HepG2 (cell line): ENCODE measurements around the gene STX1B. TPM values are rescaled to one million over a fixed set of nuclear protein-coding genes. Genes with fewer than 3 reads are reported as not detected.

Experiments used
- CEBPB ChIP-seq: IDR thresholded peaks from 2 replicates; pipeline ENCODE4 v1.6.1; 2011; ENCODE audit warnings: low read depth, low read length, improper control_type of control experiment, borderline replicate concordance
- HHEX ChIP-seq: IDR thresholded peaks from 2 replicates; pipeline ENCODE4 v1.6.1; 2016; ENCODE audit warnings: control low read depth
- NFE2 ChIP-seq: sonication (generic); formaldehyde crosslinking; IDR thresholded peaks from 2 replicates; pipeline ENCODE4 v1.4.0; 2020; ENCODE audit warnings: missing genetic modification reagents
- NFYB ChIP-seq: sonication (generic); formaldehyde crosslinking; IDR thresholded peaks from 2 replicates; pipeline ENCODE4 v1.4.0; 2020; ENCODE audit warnings: missing genetic modification reagents
- PRMT3 ChIP-seq: sonication (generic); formaldehyde crosslinking; IDR thresholded peaks from 2 replicates; pipeline ENCODE4 v1.8.1; 2022; ENCODE audit warnings: low read depth, mild to moderate bottlenecking, moderate library complexity, missing genetic modification reagents, borderline replicate concordance
- SNRNP70 ChIP-seq: fragments of 200-400 bp; formaldehyde crosslinking; IDR thresholded peaks from 2 replicates; pipeline ENCODE4 v1.6.1; 2017; ENCODE audit warnings: mild to moderate bottlenecking, low read depth, low read length, moderate library complexity
- TRIM22 ChIP-seq: fragments of 450-650 bp; IDR thresholded peaks from 2 replicates; pipeline ENCODE4 v1.6.1; 2017
- ZNF431 ChIP-seq: sonication (generic); formaldehyde crosslinking; IDR thresholded peaks from 2 replicates; pipeline ENCODE4 v1.9.0; 2022; ENCODE audit warnings: missing genetic modification reagents, low read depth, mild to moderate bottlenecking, borderline replicate concordance
- ZNF556 ChIP-seq: sonication (generic); formaldehyde crosslinking; IDR thresholded peaks from 2 replicates; pipeline ENCODE4 v1.4.0; 2020; ENCODE audit warnings: mild to moderate bottlenecking, missing genetic modification reagents, borderline replicate concordance
- ZSCAN30 ChIP-seq: sonication (generic); formaldehyde crosslinking; IDR thresholded peaks from 2 replicates; pipeline ENCODE4 v1.5.0; 2020; ENCODE audit warnings: mild to moderate bottlenecking, missing genetic modification reagents
- polyA plus RNA-seq, 8 experiments: library from polyadenylated mRNA; depleted of rRNA in 3 of 8; stranded (reverse) in 7 of 8; unstranded in 1 of 8; fragments of >200 nt; fragmentation: Illumina TruSeq in 4 of 8; extraction: Trizol in 4 of 8; gene quantifications; 2 replicates each; pipeline versions ENCODE4 v1.2.1 to v1.2.3, GENCODE V29; 2011 to 2016; ENCODE audit warnings: low read depth in 4 of 8, missing spikeins in 1 of 8, mixed read lengths in 1 of 8; ENCODE audit not compliant: insufficient read depth in 1 of 8
- total RNA-seq, 5 experiments: library from RNA; depleted of rRNA; stranded (reverse); fragments of >200 nt; fragmentation: Illumina TruSeq; extraction: Trizol; gene quantifications; 2 replicates each; pipeline ENCODE4 v1.2.3, GENCODE V29; 2016; ENCODE audit warnings: low read depth in 1 of 5
- TF ChIP-seq, protein P1 (sequence below): sonication (generic); formaldehyde crosslinking; IDR thresholded peaks from 2 replicates; pipeline ENCODE4 v1.5.1; 2020; ENCODE audit warnings: mild to moderate bottlenecking, missing genetic modification reagents, moderate library complexity
- TF ChIP-seq, protein P2 (sequence below), 2 experiments: sonication (generic) in 1 of 2; formaldehyde crosslinking in 1 of 2; IDR thresholded peaks; 2 replicates each; pipeline versions ENCODE4 v1.4.0 to v1.6.1; 2018 to 2020; ENCODE audit warnings: missing genetic modification reagents in 2 of 2, borderline replicate concordance in 1 of 2, low read depth in 1 of 2, mild to moderate bottlenecking in 1 of 2, missing biosample characterization in 1 of 2
- TF ChIP-seq, protein P3 (sequence below): sonication (generic); formaldehyde crosslinking; IDR thresholded peaks from 2 replicates; pipeline ENCODE4 v1.4.0; 2020; ENCODE audit warnings: missing genetic modification reagents
- TF ChIP-seq, protein P4 (sequence below): sonication (generic); formaldehyde crosslinking; IDR thresholded peaks from 2 replicates; pipeline ENCODE4 v1.8.1; 2022; ENCODE audit warnings: low read depth, mild to moderate bottlenecking, missing genetic modification reagents
- TF ChIP-seq, protein P5 (sequence below): sonication (generic); formaldehyde crosslinking; IDR thresholded peaks from 2 replicates; pipeline ENCODE4 v1.4.0; 2020; ENCODE audit warnings: missing genetic modification reagents, mild to moderate bottlenecking, borderline replicate concordance

STX1B gene
- total and polyA plus RNA-seq, 2 of the 13 experiments (the other 11 are each of a cell fraction or from before 2014, with no cell fraction given), result 2.1 to 3.0 TPM

DNA sequence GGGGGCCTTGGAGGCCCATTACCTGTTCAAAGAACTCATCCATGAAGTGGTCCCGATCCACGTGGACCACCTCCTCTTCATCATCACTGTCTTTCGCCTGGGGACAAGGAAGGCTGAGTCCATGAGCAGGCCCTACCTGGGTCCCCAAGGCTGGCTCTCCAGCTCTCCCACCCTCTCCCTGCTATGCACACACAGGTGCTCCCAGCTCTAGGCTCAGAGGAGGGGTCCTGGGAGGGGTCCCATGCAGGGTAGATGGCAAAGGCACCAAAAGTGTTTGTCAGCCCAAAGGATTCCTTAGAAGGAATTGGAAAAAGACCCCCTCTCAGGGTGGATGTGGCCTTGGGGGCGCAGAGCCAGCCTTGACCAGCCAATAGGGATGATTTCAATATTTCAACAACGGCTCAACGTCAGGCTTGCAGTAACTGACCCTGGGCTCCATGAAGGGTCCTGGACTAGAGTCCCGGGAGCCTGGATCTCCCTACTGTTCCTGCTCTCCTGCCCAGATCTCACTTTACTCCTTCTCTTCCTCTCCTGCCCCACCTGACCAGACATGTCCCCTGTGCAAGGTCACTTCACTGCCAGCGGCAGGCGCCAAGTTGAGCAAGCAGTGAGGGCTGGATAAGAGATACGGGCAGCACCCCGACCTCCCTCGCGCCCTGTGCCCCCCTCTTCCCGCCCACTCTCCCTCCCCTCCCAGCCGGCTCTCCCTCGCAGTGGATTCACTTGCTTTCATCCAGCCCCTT, 8.8 kb downstream of the STX1B start (continued):
- TF ChIP-seq, protein P1, sequence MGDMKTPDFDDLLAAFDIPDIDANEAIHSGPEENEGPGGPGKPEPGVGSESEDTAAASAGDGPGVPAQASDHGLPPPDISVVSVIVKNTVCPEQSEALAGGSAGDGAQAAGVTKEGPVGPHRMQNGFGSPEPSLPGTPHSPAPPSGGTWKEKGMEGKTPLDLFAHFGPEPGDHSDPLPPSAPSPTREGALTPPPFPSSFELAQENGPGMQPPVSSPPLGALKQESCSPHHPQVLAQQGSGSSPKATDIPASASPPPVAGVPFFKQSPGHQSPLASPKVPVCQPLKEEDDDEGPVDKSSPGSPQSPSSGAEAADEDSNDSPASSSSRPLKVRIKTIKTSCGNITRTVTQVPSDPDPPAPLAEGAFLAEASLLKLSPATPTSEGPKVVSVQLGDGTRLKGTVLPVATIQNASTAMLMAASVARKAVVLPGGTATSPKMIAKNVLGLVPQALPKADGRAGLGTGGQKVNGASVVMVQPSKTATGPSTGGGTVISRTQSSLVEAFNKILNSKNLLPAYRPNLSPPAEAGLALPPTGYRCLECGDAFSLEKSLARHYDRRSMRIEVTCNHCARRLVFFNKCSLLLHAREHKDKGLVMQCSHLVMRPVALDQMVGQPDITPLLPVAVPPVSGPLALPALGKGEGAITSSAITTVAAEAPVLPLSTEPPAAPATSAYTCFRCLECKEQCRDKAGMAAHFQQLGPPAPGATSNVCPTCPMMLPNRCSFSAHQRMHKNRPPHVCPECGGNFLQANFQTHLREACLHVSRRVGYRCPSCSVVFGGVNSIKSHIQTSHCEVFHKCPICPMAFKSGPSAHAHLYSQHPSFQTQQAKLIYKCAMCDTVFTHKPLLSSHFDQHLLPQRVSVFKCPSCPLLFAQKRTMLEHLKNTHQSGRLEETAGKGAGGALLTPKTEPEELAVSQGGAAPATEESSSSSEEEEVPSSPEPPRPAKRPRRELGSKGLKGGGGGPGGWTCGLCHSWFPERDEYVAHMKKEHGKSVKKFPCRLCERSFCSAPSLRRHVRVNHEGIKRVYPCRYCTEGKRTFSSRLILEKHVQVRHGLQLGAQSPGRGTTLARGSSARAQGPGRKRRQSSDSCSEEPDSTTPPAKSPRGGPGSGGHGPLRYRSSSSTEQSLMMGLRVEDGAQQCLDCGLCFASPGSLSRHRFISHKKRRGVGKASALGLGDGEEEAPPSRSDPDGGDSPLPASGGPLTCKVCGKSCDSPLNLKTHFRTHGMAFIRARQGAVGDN (CRISPR knock-in tag), result peak; percentile 82
- TF ChIP-seq TRIM22 (no peak), ZNF431 (CRISPR knock-in tag) (no peak), HHEX (no peak), NFE2 (CRISPR knock-in tag) (no peak), NFYB (CRISPR knock-in tag) (no peak), ZSCAN30 (CRISPR knock-in tag) (no peak), ZNF556 (peak; percentile 21; the same call in 1 of the 2 replicates), PRMT3 (CRISPR knock-in tag) (no peak), CEBPB (peak; percentile 32; the same call in 1 of the 2 replicates), SNRNP70 (no peak)
- TF ChIP-seq, protein P2, sequence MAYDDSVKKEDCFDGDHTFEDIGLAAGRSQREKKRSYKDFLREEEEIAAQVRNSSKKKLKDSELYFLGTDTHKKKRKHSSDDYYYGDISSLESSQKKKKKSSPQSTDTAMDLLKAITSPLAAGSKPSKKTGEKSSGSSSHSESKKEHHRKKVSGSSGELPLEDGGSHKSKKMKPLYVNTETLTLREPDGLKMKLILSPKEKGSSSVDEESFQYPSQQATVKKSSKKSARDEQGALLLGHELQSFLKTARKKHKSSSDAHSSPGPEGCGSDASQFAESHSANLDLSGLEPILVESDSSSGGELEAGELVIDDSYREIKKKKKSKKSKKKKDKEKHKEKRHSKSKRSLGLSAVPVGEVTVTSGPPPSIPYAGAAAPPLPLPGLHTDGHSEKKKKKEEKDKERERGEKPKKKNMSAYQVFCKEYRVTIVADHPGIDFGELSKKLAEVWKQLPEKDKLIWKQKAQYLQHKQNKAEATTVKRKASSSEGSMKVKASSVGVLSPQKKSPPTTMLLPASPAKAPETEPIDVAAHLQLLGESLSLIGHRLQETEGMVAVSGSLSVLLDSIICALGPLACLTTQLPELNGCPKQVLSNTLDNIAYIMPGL (CRISPR knock-in tag; IDR thresholded peaks at IDR 0.05; ENCODE audit: borderline replicate concordance in 1 of 2, low read depth in 1 of 2), result 0 out of 4 replicates have a peak, but pooled peaks of 1 of the 2 experiments have one; percentile 40
- TF ChIP-seq, protein P3, sequence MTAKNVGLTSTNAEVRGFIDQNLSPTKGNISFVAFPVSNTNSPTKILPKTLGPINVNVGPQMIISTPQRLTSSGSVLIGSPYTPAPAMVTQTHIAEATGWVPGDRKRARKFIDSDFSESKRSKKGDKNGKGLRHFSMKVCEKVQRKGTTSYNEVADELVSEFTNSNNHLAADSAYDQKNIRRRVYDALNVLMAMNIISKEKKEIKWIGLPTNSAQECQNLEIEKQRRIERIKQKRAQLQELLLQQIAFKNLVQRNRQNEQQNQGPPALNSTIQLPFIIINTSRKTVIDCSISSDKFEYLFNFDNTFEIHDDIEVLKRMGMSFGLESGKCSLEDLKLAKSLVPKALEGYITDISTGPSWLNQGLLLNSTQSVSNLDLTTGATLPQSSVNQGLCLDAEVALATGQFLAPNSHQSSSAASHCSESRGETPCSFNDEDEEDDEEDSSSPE (CRISPR knock-in tag), result peak; percentile 62; the same call in 1 of the 2 replicates
- TF ChIP-seq, protein P4, sequence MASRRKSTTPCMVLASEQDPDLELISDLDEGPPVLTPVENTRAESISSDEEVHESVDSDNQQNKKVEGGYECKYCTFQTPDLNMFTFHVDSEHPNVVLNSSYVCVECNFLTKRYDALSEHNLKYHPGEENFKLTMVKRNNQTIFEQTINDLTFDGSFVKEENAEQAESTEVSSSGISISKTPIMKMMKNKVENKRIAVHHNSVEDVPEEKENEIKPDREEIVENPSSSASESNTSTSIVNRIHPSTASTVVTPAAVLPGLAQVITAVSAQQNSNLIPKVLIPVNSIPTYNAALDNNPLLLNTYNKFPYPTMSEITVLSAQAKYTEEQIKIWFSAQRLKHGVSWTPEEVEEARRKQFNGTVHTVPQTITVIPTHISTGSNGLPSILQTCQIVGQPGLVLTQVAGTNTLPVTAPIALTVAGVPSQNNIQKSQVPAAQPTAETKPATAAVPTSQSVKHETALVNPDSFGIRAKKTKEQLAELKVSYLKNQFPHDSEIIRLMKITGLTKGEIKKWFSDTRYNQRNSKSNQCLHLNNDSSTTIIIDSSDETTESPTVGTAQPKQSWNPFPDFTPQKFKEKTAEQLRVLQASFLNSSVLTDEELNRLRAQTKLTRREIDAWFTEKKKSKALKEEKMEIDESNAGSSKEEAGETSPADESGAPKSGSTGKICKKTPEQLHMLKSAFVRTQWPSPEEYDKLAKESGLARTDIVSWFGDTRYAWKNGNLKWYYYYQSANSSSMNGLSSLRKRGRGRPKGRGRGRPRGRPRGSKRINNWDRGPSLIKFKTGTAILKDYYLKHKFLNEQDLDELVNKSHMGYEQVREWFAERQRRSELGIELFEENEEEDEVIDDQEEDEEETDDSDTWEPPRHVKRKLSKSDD, result no peak
- TF ChIP-seq, protein P5, sequence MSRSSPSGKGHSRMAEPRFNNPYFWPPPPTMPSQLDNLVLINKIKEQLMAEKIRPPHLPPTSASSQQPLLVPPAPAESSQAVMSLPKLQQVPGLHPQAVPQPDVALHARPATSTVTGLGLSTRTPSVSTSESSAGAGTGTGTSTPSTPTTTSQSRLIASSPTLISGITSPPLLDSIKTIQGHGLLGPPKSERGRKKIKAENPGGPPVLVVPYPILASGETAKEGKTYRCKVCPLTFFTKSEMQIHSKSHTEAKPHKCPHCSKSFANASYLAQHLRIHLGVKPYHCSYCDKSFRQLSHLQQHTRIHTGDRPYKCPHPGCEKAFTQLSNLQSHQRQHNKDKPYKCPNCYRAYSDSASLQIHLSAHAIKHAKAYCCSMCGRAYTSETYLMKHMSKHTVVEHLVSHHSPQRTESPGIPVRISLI (CRISPR knock-in tag), result no peak
